Esophagus muscularis mucosa (tissue), 3 donors: Measurements from ENCODE around the gene CHKA.

Experiments used
- POLR2A ChIP-seq: fragments of 450-650 bp; IDR thresholded peaks from one replicate; pipeline ENCODE4 v1.6.1; 2017; ENCODE audit warnings: antibody characterized with exemption, moderate library complexity, mild to moderate bottlenecking, low read depth
- POLR2AphosphoS5 ChIP-seq, 2 donors: sonication (generic); formaldehyde crosslinking; IDR thresholded peaks; one replicate each; pipeline ENCODE4 v1.6.1; 2017; ENCODE audit warnings: antibody characterized with exemption in 2 of 2
- TF ChIP-seq, protein P1 (sequence below), 3 experiments: fragments of 200-600 bp in 2 of 3; fragments of 450-650 bp in 1 of 3; sonication (generic) in 2 of 3; IDR thresholded peaks; one replicate each; pipeline ENCODE4 v1.5.1; 2017 to 2019; ENCODE audit warnings: antibody characterized with exemption in 3 of 3, mild to moderate bottlenecking in 2 of 3, moderate library complexity in 1 of 3

DNA sequence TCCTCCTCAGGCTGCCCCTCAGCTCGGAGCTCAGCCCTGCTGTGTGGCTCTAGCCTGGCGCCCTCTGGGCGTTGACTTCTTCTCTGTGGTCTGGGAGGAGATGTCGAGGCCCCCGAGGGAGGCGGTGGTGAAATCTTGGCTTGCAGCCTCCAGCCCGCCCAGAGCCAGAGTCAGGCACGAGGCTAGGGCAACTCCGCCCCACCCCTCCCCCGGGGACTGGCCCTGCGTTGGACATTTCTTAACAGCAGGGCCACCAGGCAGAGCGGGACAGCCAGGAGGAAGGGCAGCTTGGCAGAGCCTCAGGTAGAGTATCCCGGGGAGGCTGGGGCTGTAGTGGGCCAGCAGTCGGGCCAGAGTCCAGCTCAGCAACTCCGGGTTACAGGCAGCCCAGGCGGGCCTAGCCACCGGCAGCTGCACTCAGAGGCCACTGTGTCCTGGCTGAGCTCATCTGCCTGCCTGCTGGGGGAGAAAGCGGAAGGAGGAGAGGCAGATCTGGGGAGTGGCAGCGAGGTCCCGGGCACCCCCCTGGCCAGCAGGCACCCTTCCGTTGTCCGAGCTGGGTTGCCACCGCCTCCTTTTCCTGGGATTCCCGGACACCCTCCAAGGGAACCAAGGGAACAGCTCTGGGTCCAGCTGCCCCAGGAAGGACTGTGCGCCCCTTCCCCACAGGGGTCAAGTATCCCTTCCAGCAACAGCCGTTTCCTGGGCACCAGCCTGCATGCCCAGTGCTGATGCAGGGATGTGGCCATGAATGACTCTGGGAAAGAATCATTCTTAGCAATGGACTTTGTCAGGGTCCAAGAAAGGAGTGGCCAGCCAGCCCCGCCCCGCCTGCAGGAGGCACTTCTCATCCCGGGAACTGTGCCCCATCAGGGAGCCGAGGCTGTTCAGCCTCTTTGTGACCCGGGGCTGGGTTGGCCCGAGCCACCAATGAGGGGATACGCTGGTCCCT, 110.8 kb downstream of the CHKA start, which contains the start of gene ALDH3B1:
- TF ChIP-seq, protein P1, sequence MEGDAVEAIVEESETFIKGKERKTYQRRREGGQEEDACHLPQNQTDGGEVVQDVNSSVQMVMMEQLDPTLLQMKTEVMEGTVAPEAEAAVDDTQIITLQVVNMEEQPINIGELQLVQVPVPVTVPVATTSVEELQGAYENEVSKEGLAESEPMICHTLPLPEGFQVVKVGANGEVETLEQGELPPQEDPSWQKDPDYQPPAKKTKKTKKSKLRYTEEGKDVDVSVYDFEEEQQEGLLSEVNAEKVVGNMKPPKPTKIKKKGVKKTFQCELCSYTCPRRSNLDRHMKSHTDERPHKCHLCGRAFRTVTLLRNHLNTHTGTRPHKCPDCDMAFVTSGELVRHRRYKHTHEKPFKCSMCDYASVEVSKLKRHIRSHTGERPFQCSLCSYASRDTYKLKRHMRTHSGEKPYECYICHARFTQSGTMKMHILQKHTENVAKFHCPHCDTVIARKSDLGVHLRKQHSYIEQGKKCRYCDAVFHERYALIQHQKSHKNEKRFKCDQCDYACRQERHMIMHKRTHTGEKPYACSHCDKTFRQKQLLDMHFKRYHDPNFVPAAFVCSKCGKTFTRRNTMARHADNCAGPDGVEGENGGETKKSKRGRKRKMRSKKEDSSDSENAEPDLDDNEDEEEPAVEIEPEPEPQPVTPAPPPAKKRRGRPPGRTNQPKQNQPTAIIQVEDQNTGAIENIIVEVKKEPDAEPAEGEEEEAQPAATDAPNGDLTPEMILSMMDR (IDR thresholded peaks at IDR 0.05): no peak
- TF ChIP-seq POLR2A (no peak), POLR2AphosphoS5 (IDR thresholded peaks at IDR 0.05) (peak; percentile 76 to 80)
